ENCODE data around the gene KLHL29.

GRCh38 chr2:23397478-23397877 is 12.5 kb downstream of the KLHL29 start:
- no peak for TF ChIP-seq CTCF (IDR thresholded peaks at IDR 0.05)
- TF ChIP-seq POLR2A (IDR thresholded peaks at IDR 0.05), result no peak

Measured in thyroid gland (tissue), 4 donors.